Effector memory CD8-positive, alpha-beta T cell (primary cell): ENCODE measurements around the gene TP53AIP1.
A peak's percentile ranks its signal among the peaks of the same experiment; 100 is the strongest.

Experiments
- ATAC-seq: fragments of 150-1000 bp; cut with Tn5 transposase; replicated peaks from 2 replicates; pipeline ENCODE4 v1.10.0; 2021; ENCODE audit warnings: mild to moderate bottlenecking, moderate library complexity
- DNase-seq, 3 experiments: peaks; one replicate each; pipeline ENCODE4 v3.0.0; 2021
- H3K27ac Mint-ChIP-seq, 2 donors: one replicate each; pipeline ENCODE4 v1.8.0; 2022; ENCODE audit warnings: mild to moderate bottlenecking in 2 of 2, mixed read lengths in 2 of 2, moderate library complexity in 2 of 2
- H3K27me3 Mint-ChIP-seq, 2 donors: one replicate each; pipeline ENCODE4 v1.8.0; 2022; ENCODE audit warnings: mixed read lengths in 2 of 2
- H3K36me3 Mint-ChIP-seq: one replicate; pipeline ENCODE4 v1.8.0; 2022; ENCODE audit warnings: mild to moderate bottlenecking, moderate library complexity, mixed read lengths; ENCODE audit not compliant: insufficient read depth
- H3K4me1 Mint-ChIP-seq, 2 donors: one replicate each; pipeline ENCODE4 v1.8.0; 2022; ENCODE audit warnings: low read depth in 2 of 2, mixed read lengths in 2 of 2
- H3K4me3 Mint-ChIP-seq, 2 donors: one replicate each; pipeline ENCODE4 v1.8.0; 2022; ENCODE audit warnings: mild to moderate bottlenecking in 2 of 2, mixed read lengths in 2 of 2, moderate library complexity in 2 of 2
- H3K9me3 Mint-ChIP-seq, 2 donors: one replicate each; pipeline ENCODE4 v1.8.0; 2022; ENCODE audit warnings: mixed read lengths in 2 of 2

The TP53AIP1 gene

DNA sequence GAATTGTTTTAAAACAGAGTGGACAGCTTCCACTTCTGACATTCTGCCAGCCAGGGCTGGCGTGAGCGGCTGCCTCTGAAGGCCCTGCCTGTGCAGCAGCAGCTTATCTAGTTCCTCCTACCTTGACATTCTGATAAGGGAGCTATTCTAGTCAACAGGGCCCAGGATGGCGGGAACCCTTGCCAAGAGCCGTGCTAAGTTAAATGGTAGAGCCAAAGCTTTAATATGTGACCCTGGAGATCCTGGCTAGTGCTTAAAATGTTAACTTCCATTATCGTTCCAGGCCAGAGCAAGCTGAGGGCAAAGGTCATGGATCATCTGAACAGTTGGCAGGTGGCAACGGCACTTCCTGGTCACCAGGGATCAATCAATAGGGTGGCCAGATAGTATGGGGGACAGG is 48.0 kb downstream of the TP53AIP1 start:
- no peaks in the 10 kb centered on the region for H3K9me3 Mint-ChIP-seq
- H3K4me3 Mint-ChIP-seq: no peak overlapping the region
- ATAC-seq (no peak), DNase-seq (no peak)
- no peaks in the 10 kb centered on the region for H3K36me3 Mint-ChIP-seq
- H3K4me1 Mint-ChIP-seq: peaks cover 0 to 7% of the 10 kb centered on the region in 2 donors
- peaks cover 21 to 52% of the 10 kb centered on the region in 2 donors for H3K27me3 Mint-ChIP-seq
- H3K27ac Mint-ChIP-seq: no peak overlapping the region

DNA sequence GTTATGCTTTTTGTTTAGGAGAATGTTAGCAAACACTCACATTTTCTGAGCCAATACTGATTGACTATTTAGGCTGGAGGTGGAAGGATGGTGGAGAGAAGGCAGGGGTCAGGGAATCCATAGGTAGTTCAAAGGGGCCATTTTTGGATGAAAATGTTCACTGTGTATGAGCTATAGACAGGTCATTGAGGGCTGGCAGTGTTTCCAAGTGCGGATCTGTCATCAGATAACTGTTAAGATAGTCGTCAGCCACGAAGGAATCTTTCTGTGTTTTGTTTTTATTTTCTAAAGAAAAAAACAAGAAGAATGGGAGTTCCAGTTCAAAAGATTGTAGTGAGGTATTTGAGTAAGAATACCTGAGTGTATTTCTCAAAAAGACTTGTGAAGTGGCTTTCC is 48.4 kb downstream of the TP53AIP1 start:
- ATAC-seq (no peak), DNase-seq (no peak)
- Mint-ChIP-seq H3K36me3 (no peaks in the 10 kb centered on the region), H3K4me1 (peaks cover 0 to 7% of the 10 kb centered on the region in 2 donors), H3K4me3 (no peak overlapping the region), H3K9me3 (no peaks in the 10 kb centered on the region), H3K27ac (no peak overlapping the region), H3K27me3 (peaks cover 25 to 56% of the 10 kb centered on the region in 2 donors)

DNA sequence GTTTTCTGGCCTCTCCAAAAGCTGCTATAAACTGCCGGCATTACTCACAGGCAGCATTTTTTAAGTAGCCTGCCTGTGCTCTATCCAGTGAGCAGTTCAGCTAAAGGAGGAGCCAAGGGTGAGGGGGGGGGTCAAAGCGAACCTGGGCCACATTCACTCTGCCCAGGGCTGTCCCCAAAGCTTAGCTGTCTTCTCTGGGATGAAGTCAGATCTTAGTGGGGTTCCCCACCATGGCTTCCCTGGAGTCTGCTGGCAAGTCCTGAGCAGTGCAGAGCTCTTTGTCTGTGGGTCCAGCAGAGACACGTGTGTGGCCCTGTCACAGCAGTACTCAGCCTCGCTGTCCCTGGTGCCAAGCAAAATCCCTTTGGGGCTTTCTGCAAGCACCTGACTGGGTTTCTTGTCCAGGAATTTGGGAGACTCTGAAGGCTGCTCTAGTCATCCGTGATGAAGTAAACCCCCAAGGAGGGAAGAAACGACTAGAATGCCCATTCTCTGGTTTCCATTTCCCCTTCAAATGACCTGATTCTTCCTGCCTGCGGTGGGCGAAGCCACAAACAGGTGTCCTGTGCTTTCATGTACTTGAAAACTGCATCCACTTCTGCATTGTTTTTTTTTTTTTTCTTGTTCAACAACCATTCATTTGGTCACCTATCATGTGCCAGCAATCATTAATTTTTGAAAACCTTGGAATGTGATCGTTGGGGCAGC is 48.9 kb downstream of the TP53AIP1 start:
- ATAC-seq (no peak), DNase-seq (no peak)
- Mint-ChIP-seq H3K4me1 (peaks cover 0 to 7% of the 10 kb centered on the region in 2 donors), H3K27ac (no peak overlapping the region), H3K4me3 (no peak overlapping the region), H3K36me3 (no peaks in the 10 kb centered on the region), H3K9me3 (no peaks in the 10 kb centered on the region), H3K27me3 (peaks cover 29 to 61% of the 10 kb centered on the region in 2 donors)

GRCh38 chr11:128892866-128893565 is 49.7 kb downstream of the TP53AIP1 start:
- DNase-seq (no peak), ATAC-seq (no peak)
- H3K4me1 Mint-ChIP-seq: peaks cover 0 to 7% of the 10 kb centered on the region in 2 donors
- H3K27ac Mint-ChIP-seq: no peak overlapping the region
- no peak overlapping the region for H3K4me3 Mint-ChIP-seq
- H3K9me3 Mint-ChIP-seq: no peaks in the 10 kb centered on the region
- no peaks in the 10 kb centered on the region for H3K36me3 Mint-ChIP-seq
- peaks cover 35 to 68% of the 10 kb centered on the region in 2 donors for H3K27me3 Mint-ChIP-seq

DNA sequence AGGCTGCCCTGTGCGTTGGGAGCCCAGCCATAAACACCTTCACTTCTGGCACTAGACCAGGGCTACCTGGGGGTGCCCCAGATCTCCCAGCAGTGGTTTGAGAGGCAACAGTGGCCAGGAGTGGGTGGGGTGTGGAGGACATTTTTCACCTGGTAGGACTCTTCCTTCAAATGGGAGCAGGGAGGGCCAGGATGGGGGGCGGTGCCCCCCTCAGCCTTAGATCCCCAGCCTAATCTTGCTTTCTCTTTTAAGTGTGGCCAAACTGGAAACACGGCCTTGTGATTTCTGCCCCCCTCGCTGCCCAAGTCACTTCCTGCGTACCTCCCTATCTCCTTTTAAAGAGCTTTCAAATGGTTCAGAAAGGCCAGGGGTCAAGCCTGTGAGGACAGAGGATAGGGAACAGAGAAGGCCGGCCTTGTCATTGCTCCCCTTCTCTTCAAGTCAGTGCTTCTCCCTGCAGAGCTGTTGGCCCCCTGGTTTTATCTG is 50.7 kb downstream of the TP53AIP1 start:
- Mint-ChIP-seq H3K27me3 (peaks cover 39 to 76% of the 10 kb centered on the region in 2 donors), H3K27ac (no peak overlapping the region), H3K9me3 (no peaks in the 10 kb centered on the region), H3K4me1 (peaks cover 2 to 8% of the 10 kb centered on the region in 2 donors), H3K36me3 (no peaks in the 10 kb centered on the region), H3K4me3 (peak overlapping the region; percentile 51 to 78)
- DNase-seq: no peak
- ATAC-seq: no peak

- Mint-ChIP-seq H3K27ac (peak within 1 kb of the TSS in 1 of 2 donors; percentile 56), H3K9me3 (no peaks in the 10 kb centered on the region), H3K4me3 (peak within 1 kb of the TSS; percentile 67 to 78), H3K27me3 (peaks cover 45 to 88% of the 10 kb centered on the region in 2 donors), H3K4me1 (peaks cover 9 to 13% of the 10 kb centered on the region in 2 donors), H3K36me3 (peaks cover 5% of the 10 kb centered on the region)
- DNase-seq (no peak), ATAC-seq (peak; percentile 52)
These were observed 51.9 kb downstream of the TP53AIP1 start, which contains the start of gene KCNJ5 for GRCh38 chr11:128890543-128891368. KCNJ5 (plus strand) TSS chr11:128891356; CDS start chr11:128911274, 19,918 bp downstream.

- DNase-seq: no peak
- ATAC-seq: no peak
- Mint-ChIP-seq H3K27me3 (peaks cover 47 to 94% of the 10 kb centered on the region in 2 donors), H3K36me3 (peaks cover 6% of the 10 kb centered on the region), H3K9me3 (no peaks in the 10 kb centered on the region), H3K4me1 (peaks cover 9 to 13% of the 10 kb centered on the region in 2 donors), H3K4me3 (peak overlapping the region; percentile 67 to 78), H3K27ac (no peak overlapping the region)
These were observed 52.5 kb downstream of the TP53AIP1 start for GRCh38 chr11:128890216-128890542.

DNA sequence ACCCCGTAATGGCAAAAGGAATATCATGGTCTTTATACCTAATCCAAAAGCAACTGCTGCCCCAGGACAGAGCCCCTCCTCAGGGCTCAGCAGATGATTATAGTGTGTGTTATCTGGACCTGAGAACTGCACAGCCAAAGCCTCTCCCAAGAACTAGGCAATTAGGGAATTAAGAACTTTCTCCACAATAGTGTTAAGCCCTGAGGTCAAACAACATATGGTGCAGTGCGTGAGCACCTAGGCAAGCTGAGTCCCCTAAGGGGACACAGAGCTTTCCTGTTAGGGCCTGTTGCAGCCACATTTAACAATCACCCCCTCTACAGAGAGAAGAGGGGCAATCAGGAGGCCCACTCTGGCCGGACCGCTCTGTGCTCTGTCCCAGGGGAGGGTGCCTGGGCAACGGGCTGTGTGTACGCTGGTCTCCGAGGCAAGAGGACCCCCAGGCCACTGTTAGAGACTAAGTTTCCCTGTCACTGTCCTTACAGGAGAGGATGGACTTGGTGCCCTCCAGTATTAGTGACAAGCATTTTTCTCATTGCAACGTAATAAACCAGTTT is 52.9 kb downstream of the TP53AIP1 start:
- no peak for DNase-seq
- peaks cover 6% of the 10 kb centered on the region for H3K36me3 Mint-ChIP-seq
- H3K4me1 Mint-ChIP-seq: peaks cover 9 to 14% of the 10 kb centered on the region in 2 donors
- H3K27me3 Mint-ChIP-seq: peaks cover 47 to 97% of the 10 kb centered on the region in 2 donors
- H3K9me3 Mint-ChIP-seq: no peaks in the 10 kb centered on the region
- ATAC-seq: no peak
- no peak overlapping the region for H3K27ac Mint-ChIP-seq
- H3K4me3 Mint-ChIP-seq: peak overlapping the region in 1 of 2 donors; percentile 78

- peaks cover 9 to 15% of the 10 kb centered on the region in 2 donors for H3K4me1 Mint-ChIP-seq
- H3K9me3 Mint-ChIP-seq: no peaks in the 10 kb centered on the region
- peaks cover 6% of the 10 kb centered on the region for H3K36me3 Mint-ChIP-seq
- no peak overlapping the region for H3K4me3 Mint-ChIP-seq
- peaks cover 57 to 97% of the 10 kb centered on the region in 2 donors for H3K27me3 Mint-ChIP-seq
- H3K27ac Mint-ChIP-seq: no peak overlapping the region
- ATAC-seq: no peak
- DNase-seq: no peak
These were observed 54.4 kb downstream of the TP53AIP1 start for GRCh38 chr11:128888034-128888985.

DNA sequence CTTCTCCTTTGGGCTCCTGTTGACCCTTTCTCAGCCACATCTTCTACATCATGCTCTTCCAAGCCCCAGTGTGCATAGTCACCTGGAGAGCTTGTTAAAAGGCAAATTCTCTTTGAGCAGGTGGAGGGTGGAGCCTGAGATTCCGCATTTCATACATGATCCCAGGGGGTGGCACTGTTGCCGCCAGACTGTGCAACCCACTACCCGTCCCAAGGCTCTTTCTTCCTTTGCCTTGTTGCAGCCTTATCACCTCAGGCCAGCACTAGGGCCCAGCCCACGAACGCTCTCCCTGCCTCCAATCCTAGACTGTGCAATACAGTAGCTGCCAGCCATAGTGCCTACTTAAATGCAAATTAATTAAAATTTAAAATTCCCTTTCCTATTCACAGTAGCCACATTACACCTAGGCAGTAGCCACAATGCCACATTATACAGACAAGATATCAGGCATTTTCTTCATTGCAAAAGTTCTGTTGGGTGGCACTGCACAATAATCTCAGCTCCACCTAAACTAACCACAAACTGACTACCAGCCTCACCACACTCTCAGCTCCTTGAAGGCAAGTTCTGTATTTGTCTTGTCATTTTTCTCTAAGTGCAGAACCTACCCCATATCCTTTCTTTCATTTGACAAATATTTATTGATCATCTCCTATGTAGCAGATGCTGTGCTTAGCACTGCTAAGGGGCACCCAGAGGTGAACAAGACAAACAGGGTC is 56.1 kb downstream of the TP53AIP1 start:
- Mint-ChIP-seq H3K27me3 (peaks cover 63 to 97% of the 10 kb centered on the region in 2 donors), H3K27ac (no peak overlapping the region), H3K4me1 (peaks cover 9 to 14% of the 10 kb centered on the region in 2 donors), H3K36me3 (peaks cover 6% of the 10 kb centered on the region), H3K4me3 (no peak overlapping the region), H3K9me3 (no peaks in the 10 kb centered on the region)
- peak; percentile 52 for ATAC-seq
- no peak for DNase-seq
